Measurements from ENCODE around the gene MRPS12. TPM values are rescaled to one million over a fixed set of nuclear protein-coding genes. Genes with fewer than 3 reads are reported as not detected.
"Not testable (repeated sequence)": the region's sequence is repeated elsewhere in the genome, so short reads cannot be mapped to it uniquely, and the experiment has no call there.

Gene MRPS12
- total RNA-seq, 1 experiment from 2014 or later = 135 TPM

DNA sequence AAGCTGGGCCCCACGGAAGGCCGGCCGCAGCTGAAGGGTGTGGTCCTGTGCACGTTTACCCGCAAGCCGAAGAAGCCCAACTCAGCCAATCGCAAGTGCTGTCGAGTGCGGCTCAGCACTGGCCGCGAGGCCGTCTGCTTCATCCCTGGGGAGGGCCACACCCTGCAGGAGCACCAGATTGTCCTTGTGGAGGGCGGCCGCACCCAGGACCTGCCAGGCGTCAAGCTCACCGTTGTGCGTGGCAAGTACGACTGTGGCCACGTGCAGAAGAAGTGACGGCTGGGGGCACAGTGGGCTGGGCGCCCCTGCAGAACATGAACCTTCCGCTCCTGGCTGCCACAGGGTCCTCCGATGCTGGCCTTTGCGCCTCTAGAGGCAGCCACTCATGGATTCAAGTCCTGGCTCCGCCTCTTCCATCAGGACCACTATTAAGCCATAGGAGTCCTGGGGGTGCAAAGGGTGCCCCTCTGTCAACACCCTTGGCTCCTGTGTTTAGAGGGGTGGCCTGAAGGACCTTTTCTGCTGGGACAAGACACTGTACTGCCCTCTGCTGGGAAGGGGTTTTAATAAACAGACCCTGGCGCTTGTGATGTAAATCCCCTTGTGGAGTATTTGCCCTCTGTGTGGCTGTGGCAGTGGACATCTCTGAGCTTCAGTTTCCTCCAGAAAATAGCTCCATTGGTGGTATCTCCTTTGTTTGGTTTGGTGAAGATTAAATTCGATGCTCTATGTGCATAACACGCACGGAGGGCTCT, 1.9 kb downstream of the MRPS12 start:
- DNase-seq (ENCODE audit: low read depth) = peak; percentile 38

DNA sequence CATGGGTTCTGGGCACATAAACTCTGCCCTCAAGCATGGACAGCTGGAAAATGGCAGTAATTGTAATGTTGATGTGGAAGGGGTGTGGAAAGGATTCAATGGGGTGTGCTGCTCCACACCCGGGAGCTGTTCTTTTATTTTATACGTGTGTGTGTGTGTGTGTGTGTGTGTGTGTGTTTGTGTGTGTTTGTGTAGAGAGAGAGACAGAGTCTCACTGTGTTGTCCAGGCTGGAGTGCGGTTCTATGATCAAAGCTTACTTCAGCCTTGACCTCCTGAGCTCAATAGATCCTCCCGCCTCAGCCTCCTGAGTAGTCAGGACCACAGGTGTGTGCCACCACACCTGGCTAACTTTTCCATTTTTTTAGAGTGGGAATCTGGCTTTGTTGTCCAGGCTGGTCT, 2.8 kb downstream of the MRPS12 start:
- DNase-seq (ENCODE audit: low read depth) = no peak

DNA sequence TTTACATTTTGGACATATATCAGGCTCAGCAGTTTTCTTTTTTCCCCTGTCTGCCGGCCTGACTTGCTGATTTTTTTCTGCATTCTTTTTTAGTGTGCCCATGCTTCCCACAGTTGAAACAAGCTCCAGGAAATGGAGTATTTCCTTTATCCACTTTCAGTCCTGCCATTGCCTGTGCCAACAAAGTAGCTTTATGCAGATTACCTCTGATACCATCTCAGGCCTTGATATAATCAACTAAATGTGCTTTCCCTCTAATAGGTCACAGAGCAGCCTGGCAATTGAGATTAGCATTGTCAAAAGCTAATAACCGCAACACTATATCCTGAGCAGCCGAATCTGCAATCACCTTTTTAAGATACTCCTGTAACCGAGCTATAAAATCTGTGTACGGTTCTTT, 9.2 kb downstream of the MRPS12 start:
- no peak for DNase-seq (ENCODE audit: low read depth)

DNA sequence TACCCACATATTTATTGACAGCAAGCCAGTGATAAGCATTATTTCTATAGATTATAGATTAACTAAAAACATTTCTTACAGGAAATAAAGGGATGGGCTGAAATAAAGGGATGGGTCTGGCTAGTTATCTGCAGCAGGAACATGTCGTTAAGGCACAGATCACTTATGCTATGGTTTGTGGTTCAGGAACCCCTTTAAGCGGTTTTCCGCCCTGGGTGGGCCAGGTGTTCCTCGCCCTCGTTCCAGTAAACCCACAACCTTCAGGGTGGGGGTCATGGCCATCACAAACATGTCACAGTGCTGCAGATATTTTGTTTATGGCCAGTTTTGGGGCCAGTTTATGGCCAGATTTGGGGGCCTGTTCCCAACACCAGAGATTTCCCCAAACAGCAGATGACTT, 10.7 kb downstream of the MRPS12 start:
- DNase-seq (ENCODE audit: low read depth) = not testable (repeated sequence)

DNA sequence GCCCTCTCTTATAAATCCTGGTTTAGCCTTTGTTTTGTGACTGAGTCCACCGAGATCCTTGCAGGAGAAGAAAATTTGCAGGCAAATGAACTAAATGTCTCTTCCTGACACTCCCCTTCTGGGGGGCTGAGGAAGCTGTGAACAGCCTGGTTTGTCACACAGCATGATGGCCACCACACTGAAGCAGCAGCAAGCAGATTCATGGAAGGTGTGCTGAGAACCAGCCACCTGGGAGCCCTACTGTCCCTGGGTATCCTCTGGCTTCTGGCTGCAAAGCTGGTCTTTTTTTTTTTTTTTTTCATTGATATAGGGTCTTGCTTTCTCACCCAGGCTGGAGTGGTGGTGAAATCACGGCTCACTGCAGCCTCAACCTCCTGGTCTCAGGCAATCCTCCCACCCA, 11.2 kb downstream of the MRPS12 start:
- DNase-seq (ENCODE audit: low read depth) = no peak

DNA sequence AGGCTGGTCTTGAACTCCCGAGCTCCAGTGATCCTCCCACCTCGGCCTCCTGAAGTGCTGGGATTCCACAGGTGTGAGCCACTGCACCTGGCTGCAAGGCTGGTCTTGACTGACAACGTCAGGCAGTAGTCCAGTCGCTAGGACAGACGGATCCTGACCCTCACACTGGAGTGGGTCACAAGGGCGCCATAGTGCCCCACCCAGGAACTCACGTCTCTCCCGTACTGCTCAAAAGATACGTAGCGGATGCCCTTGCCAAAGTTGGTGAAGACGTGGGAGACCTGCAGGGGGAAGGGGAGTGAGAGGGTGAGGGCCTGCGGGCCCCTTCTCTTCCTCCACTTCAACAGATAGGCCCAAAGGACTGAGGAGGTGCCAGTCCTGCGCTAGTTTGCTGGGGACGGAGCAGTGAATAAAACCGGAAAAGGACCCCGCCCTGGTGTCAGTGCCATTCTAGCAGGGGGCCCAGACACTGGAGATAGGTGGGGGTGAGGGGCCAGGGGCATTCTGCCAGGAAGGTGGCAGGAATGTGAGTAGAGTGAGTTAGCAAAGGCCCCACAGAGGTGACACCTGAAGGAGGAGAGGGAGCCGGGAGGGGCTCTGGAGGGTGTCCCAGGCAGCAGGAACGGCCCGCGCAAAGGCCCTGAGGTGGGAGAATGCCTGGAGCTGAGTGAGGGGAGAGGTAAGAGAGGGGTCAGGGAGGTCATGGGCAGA, 11.9 kb downstream of the MRPS12 start:
- DNase-seq (ENCODE audit: low read depth) = no peak

DNA sequence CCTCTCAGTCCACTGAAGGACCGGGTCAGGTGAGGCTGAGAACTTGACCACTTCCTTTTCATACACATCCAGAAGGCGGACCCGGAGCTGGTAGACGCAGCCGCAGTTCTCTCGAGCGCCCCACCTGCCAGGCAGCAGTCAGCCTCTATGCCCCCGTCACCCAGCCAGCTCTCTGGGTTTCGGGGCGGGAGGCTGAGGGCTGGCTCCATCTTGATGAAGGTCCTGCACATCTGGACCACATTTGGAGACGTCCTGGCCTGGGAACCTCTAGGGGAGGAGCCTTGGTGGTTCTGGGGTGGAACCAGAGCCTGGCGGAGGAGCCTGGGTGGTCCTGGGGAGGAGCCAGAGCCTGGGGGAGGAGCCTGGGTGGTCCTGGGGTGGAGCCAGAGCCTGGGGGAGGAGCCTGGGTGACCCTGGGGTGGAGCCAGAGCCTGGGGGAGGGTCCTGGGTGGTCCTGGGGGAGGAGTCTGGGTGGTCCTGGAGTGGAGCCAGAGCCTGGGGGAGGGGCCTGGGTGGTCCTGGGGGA, 14.3 kb downstream of the MRPS12 start:
- DNase-seq (ENCODE audit: low read depth) = no peak

DNA sequence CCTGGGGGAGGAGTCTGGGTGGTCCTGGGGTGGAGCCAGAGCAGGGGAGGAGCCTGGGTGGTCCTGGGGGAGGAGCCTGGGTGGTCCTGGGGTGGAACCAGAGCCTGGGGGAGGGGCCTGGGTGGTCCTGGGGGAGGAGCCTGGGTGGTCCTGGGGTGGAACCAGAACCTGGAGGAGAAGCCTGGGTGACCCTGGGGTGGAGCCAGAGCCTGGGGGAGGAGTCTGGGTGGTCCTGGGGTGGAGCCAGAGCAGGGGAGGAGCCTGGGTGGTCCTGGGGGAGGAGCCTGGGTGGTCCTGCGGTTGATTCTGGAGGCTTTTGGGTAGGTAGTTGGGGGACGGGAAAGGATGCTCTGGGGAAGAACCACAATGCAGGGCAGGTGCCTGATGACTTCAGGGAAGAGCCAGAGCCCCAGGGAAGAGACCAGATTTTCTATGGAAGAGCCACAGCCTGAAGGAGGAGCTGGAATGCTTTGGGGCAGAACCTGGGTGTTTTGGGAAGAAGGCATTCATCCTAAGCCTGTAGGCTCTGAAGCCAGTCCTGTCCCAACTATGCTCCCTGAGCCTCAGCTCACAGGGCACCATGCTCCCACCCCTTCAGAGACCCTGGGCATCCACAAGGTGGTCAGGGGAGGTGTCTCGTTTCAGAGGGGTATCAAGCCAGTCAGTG, 15.0 kb downstream of the MRPS12 start:
- no peak for DNase-seq (ENCODE audit: low read depth)

DNA sequence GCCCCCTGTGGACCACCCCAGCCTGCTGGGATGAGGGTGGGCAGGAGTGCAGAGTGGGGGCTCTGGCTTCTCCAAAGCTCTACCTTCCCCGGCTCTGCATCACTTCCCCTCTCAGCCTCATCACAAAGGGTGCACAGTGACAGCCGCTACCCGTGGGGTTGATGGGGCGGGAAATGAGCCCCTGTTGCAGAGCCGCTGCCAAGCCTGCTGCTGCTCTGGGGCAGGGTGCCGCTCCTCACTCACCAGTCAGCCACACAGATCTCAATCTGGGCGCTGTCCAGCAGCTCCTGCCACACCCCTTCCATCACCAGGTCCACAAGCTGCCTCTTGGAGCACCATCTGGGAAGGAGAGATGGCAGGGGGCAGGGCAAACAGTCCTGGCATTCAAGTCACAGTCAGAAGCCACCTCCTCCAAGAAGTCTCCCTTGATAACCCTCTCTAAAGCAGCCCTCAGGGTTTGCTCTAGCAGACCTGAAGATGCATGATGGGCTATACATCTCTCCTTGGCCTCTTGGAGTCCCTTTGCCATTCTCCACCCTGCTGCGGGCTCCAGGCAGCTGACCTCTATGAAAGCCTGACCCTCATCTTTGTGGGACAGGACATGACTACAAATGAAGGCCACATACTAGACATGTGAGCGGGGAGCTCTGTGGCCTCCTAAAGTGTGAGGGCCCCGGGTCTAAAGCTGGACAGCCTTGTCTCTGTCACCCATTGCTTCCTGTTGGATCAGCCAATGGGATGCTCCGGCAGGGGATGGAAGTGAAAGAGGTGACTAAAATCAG, 15.7 kb downstream of the MRPS12 start:
- DNase-seq (ENCODE audit: low read depth) = no peak

DNA sequence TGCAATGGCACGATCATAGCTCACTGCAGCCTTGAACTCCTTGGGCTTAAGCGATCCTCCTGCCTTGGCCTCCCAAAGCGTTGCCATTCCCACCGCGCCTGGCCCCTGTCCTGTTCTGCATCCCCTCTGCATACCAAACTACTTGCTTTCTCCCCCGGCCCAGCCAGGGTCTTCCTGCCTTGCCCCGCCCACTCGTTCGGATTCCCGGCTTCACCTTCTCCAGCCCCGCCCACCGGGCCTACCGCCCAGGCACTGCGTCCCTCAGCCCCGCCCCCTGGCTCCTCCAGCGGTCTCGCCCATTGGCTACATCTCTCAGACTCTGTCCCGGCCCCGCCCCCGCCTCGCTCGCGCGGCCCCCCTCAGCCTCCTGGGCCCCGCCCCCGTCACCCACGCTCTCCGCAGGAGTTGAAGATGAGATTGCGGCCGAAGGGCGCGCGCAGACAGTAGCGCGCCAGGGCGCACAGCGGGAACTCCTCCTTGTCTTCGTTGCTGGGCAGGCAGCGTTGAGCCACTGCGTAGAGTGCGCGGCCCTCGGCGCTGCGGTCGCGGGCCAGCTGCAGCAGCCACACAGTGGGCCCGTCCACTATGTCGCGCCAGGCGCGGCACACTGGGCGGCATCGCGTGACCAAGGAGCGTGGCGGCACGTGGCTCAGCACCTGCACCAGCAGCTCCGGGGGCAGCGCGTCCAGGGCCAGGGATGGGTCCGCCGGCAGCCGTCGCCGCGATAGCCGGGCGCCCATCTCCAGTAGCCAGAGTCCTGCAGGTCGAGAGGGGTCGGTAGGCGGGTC, 19.0 kb downstream of the MRPS12 start:
- DNase-seq (ENCODE audit: low read depth) = no peak

DNA sequence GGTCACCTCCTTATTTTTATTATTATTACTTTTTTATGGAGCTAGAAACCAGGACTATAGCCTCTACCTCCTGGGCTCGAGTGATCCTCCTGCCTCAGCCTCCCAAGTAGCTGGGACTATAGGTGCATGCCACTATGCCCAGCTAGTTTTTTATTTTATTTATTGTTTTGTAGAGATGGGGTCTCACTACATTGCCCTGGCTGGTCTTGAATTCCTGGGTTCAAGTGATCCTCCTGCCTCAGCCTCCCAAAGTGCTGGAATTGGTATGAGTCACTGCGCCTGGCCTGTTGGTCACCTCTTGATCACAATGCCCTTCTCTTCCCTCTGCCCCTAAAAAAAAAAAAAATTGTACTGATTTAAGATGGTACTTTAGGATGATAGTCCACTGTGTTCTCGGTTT, 20.4 kb downstream of the MRPS12 start:
- no peak for DNase-seq (ENCODE audit: low read depth)

DNA sequence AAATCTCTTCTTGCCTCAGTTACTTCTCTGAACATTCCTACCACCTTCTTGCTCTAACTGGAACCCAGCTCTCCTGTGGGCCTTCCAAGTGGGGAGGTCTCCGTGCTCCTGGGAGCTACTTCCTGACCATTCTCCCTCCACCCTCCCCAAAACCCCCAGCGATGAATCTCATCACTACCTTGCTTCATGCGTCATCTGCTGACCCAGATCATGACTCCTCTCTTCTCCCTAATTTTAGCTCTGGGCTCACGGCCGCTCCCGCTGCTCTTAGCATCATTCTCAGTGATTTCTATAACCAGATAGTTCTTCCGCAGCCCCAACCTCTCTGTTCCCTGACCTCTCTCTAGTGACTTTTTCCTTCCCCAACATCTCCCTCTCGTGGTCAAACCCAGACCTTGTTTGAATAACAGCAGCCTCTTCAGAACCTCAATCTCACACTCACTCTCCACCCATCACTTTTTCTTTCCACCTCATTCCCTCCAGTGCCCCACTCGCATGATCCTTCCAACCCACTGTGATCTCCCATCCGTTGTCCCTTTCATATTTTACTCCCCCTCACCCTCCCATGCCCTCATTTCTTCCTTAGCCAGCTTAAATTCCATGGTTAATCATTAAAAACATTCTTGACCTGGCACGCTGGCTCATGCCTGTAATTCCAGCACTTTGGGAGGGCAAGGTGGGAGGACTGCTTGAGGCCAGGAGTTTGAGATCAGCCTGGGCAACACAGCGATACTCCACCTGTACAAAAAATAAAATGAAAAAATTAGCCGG, 21.8 kb downstream of the MRPS12 start:
- DNase-seq (ENCODE audit: low read depth) = no peak

DNA sequence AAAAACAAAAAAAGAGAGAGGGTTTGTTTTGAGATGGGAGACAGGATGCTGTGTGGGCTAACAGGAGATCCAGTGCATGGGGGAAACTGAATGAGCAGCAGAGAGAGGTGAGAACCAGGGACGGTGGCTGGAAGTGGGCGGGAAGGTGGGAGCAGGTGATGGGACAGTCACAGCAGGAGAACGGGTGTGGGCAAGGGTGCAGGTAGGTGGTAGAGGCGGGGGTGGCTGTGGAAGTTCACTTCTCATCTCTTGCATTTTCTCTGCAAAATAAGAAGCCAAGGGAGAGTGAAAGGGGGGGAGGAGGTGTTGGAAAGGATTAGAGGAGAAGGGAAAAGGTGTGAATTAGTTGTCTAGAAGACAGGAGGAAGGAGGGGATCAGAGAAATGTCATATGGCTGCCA, 22.9 kb downstream of the MRPS12 start:
- DNase-seq (ENCODE audit: low read depth) = no peak

DNA sequence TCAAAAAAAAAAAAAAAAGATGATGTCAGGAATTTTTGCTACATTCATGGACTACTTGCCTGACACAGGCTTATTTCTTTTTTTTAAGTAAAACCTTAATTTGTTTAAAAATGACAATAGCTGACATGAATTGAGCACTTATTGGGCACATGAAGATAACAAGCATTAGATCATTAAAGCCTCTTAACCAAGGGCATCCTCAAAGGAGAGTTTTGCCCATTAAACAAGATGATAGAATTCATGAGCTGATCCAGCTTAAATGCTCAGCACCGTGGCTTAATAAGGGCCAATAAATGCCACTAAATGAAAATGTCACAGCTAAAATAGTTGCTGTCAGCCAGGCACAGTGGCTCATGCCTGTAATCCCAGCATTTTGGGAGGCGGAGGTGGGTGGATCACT, 25.5 kb downstream of the MRPS12 start:
- DNase-seq (ENCODE audit: low read depth) = no peak

DNA sequence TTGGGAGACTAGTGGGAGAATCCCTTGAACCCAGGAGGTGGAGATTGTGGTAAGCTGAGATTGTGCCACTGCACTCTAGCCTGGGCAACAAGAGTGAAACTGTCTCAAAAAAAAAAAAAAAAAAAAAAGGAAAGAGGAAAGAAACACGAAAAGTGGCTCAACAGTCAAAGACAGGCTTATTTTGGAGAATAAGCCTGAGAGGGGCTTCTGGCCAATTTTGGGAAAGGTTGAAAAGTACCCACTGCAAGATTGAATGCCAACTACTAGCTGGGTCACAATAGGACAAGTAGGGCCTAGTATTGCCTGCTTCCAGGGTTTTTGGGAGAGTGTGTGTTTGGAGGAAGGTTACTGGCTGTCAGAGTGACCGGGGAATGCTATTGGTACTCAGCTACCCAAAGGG, 27.6 kb downstream of the MRPS12 start:
- DNase-seq (ENCODE audit: low read depth) = no peak

DNA sequence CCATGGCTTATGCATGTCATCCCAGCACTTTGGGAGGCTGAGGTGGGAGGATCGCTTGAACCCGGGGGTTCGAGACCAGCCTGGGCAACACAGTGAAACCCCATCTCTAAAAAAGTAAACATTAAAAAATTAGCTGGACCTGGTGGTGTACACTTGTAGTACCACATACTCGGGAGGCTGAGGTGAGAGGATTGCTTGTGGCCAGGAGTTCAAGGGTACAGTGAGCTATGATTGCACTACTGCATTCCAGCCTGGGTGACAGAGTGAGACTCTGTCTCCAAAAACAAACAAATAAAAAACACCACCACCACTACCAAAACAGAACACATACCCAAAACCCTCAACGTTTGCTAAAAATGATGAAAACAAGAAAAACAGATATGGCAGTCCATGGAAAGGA, 28.9 kb downstream of the MRPS12 start:
- no peak for DNase-seq (ENCODE audit: low read depth)

DNA sequence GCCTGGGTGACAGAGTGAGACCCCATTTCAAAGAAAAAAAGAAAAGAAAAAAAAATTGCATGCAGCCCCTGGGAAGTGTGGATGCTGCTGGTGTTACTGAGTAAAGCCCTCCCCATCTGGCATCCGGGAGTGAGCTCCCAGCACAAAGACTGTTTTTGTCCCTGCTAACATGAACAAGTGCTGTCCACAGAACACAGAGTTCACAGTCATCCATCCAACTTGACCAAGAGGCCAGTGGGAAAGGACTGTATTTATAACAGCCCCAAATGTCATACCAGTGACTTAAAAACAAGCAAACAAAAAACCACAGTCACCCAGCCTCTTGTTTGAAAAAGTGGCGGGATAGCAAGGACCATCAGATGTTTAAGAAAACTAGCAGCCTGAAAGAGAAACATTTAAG, 34.0 kb downstream of the MRPS12 start:
- no peak for DNase-seq (ENCODE audit: low read depth)

DNA sequence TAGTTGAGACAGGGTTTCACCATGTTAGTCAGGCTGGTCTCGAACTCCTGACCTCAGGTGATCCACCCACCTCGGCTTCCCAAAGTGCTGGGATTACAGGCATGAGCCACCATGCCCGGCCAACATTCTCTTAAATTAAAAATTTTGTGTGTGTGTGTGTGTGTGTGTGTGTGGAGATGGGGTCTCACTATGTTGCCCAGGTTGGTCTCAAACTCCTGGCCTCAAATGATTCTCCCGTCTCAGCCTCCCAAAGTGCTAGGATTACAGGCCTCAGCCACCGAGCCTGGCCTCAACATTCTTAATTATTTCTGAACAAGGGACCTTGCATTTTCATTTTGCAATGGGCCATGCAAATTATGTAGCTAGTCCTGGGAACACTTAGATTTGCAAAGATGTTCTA, 35.4 kb downstream of the MRPS12 start:
- DNase-seq (ENCODE audit: low read depth) = not testable (repeated sequence)

DNA sequence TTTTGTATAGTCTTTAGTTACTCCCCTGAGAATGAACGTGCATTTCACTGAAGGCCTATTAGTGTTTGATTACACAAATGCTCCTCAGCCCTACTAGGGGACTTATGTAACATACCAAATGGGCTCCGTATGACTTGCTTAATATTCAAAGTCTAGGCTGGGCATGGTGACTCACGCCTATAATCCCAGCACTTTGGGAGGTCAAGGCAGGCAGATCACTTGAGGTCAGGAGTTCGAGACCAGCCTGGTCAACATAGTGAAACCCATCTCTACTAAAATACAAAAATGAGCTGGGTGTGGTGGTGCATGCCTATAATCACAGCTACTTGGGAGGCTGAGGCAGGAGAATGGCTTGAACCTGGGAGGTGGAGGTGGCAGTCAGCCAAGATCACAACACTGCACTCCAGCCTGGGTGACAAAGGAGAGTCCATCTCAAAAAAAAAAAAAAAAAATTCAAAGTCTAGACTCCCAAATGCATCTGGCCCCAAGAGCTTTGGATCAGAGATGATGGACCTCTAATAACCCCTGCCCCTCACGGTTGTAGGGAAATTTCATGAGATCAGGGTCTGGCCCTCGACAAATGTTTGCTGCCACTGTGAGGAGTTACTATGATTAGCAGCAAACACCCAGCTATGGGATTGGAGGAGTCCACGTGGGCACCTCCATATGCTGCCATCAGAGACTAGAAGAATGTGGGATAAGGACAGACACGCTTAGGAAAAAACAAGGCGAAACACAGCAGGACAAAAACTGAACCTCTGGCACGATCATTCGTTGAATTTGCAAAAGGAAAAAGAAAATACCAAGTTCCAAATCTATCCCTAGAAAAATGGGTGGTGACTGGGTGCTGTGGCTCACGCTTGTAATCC, 40.2 kb downstream of the MRPS12 start:
- DNase-seq (ENCODE audit: low read depth) = no peak

Data from HT1080 (cell line).